Measurements from ENCODE around the gene F2. TPM values are rescaled to one million over a fixed set of nuclear protein-coding genes. Genes with fewer than 3 reads are reported as not detected.
A peak's percentile ranks its signal among the peaks of the same experiment; 100 is the strongest.

Gene F2
- total and polyA plus RNA-seq, 2 of the 13 experiments (the other 11 are each of a cell fraction or from before 2014, with no cell fraction given), result 330 to 801 TPM

DNA sequence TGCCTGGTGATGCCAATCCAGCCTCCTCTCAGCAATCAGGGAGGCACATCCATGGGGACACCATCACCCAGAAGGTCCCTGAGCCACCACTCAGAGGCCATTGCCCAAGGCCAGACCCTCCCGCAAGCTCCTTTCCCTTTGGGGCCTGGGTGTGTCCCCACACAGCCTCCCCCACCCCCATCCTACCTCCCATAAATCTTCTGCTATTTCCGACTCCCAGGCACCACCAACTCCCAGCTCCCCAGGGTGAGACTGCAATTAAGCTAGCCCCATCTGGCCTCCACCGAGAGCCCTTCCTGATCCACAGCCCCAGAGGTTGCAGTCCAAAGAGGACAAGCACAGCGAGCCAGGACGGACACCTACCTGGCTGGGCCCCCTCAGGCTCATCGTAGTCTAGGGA, 24.9 kb upstream of the F2 start:
- ATAC-seq (no peak), FAIRE-seq (no peak), DNase-seq (ENCODE audit: low spot score) (no peak)
- Histone ChIP-seq H3K36me3 (replicated peaks in 1 of 2; ENCODE audit: control insufficient read depth in 1 of 2, insufficient read depth in 2 of 2, low read length in 2 of 2) (peaks cover 6 to 17% of the 10 kb centered on the region in 2 experiments; a peak in 4 of 5 replicates), H3K4me1 (ENCODE audit: insufficient read depth, low read length) (peaks cover 78% of the 10 kb centered on the region), H3K27me3 (ENCODE audit: control insufficient read depth in 1 of 2, insufficient read depth in 2 of 2, low read length in 2 of 2) (no peaks in the 10 kb centered on the region), H3K4me3 (replicated peaks in 1 of 3; ENCODE audit: insufficient read depth in 1 of 3, low read depth in 2 of 3, low read length in 3 of 3) (no peak overlapping the region), H2AFZ (ENCODE audit: low read length) (no peak overlapping the region), H3K79me2 (ENCODE audit: insufficient read depth, low read length) (peaks cover 9% of the 10 kb centered on the region), H3K27ac (ENCODE audit: extremely low read length, insufficient read depth, low read length) (peak overlapping the region; percentile 60), H3K4me2 (ENCODE audit: low read depth, low read length) (no peak overlapping the region), H3K9ac (ENCODE audit: insufficient read depth, low read depth, low read length) (no peak overlapping the region), H4K20me1 (ENCODE audit: insufficient read depth, low read length) (no peaks in the 10 kb centered on the region), H3K9me3 (ENCODE audit: low read length) (no peaks in the 10 kb centered on the region)
- intact Hi-C loops (cut with micrococcal nuclease; ENCODE audit: unreplicated experiment) (no loop called here), in situ Hi-C loops (cut with HindIII; ENCODE audit: extremely low pct_ligation_motif_present, low pct_unique_long_range_greater_than_20kb) (loop anchor here (5.0 kb wide), 1 partner anchor 33 kb away; no protein-coding TSS in a partner anchor)
- ChIA-PET POLR2A (interaction anchor here (3.6 kb wide), 1 partner anchor 25 kb away, joined by 29 read pairs; the partner anchor contains the start of gene F2), CTCF (ENCODE audit: low intra/inter-chr PET ratio, low total read pairs) (no interaction called here)
- BruUV-seq (replicated peaks), result no TSS peak
- WGBS (ENCODE audit: low lambda C conversion rate), result 98% methylated on average over 6 of the region's 6 CpGs
- TF ChIP-seq HHEX (CRISPR knock-in tag; IDR thresholded peaks at IDR 0.05) (no peak), AGO2 (optimal IDR thresholded peaks at IDR 0.05; ENCODE audit: low read depth, low read length) (peak; percentile 19)
- TF ChIP-seq, protein P1, sequence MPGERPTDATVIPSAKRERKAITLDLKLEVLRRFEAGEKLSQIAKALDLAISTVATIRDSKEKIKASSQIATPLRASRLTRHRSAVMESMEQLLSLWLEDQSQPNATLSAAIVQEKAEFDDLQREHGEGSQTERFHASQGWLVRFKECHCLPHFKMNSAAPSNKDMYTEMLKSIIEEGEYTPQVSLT (CRISPR knock-in tag; IDR thresholded peaks at IDR 0.05; ENCODE audit: borderline replicate concordance, low read depth), result no peak

GRCh38 chr11:46694607-46695006, 24.4 kb upstream of the F2 start:
- BruUV-seq (replicated peaks), result no TSS peak
- POLR2A ChIA-PET, result interaction anchor here (2.5 to 3.6 kb wide), 2 partner anchors 25 to 49 kb away, joined by 9 to 29 read pairs; partner anchors contain the start of gene F2
- DNase-seq (ENCODE audit: low spot score) (no peak), FAIRE-seq (no peak), ATAC-seq (no peak)
- in situ Hi-C loops (cut with HindIII; ENCODE audit: extremely low pct_ligation_motif_present, low pct_unique_long_range_greater_than_20kb) (loop anchor here (5.0 kb wide), 1 partner anchor 33 kb away; no protein-coding TSS in a partner anchor), intact Hi-C loops (cut with micrococcal nuclease; ENCODE audit: unreplicated experiment) (no loop called here)
- H4K20me1 ChIP-seq (ENCODE audit: insufficient read depth, low read length), result no peaks in the 10 kb centered on the region
- H3K79me2 ChIP-seq (ENCODE audit: insufficient read depth, low read length), result peaks cover 13% of the 10 kb centered on the region
- H3K4me1 ChIP-seq (ENCODE audit: insufficient read depth, low read length), result peaks cover 84% of the 10 kb centered on the region
- H2AFZ ChIP-seq (ENCODE audit: low read length), result no peak overlapping the region
- peak overlapping the region; percentile 60 for H3K27ac ChIP-seq (ENCODE audit: extremely low read length, insufficient read depth, low read length)
- H3K27me3 ChIP-seq (ENCODE audit: control insufficient read depth in 1 of 2, insufficient read depth in 2 of 2, low read length in 2 of 2), result no peaks in the 10 kb centered on the region
- H3K4me3 ChIP-seq (replicated peaks in 1 of 3; ENCODE audit: insufficient read depth in 1 of 3, low read depth in 2 of 3, low read length in 3 of 3), result no peak overlapping the region
- CTCF ChIA-PET (ENCODE audit: low intra/inter-chr PET ratio, low total read pairs), result no interaction called here
- H3K9ac ChIP-seq (ENCODE audit: insufficient read depth, low read depth, low read length), result peak overlapping the region; percentile 23; the same call in 1 of the 2 replicates
- WGBS (ENCODE audit: low lambda C conversion rate), result 90% methylated on average over 4 of the region's 7 CpGs
- H3K9me3 ChIP-seq (ENCODE audit: low read length), result no peaks in the 10 kb centered on the region
- H3K36me3 ChIP-seq (replicated peaks in 1 of 2; ENCODE audit: control insufficient read depth in 1 of 2, insufficient read depth in 2 of 2, low read length in 2 of 2), result peaks cover 4 to 17% of the 10 kb centered on the region in 2 experiments; a peak in 4 of 5 replicates
- H3K4me2 ChIP-seq (ENCODE audit: low read depth, low read length), result no peak overlapping the region
- TF ChIP-seq ZNF784 (CRISPR knock-in tag; IDR thresholded peaks at IDR 0.05; ENCODE audit: borderline replicate concordance), result 0 out of 2 replicates have a peak, but pooled peaks have one; percentile 6
- TF ChIP-seq ZSCAN25 (CRISPR knock-in tag; IDR thresholded peaks at IDR 0.05), result no peak
- TF ChIP-seq, protein P2, sequence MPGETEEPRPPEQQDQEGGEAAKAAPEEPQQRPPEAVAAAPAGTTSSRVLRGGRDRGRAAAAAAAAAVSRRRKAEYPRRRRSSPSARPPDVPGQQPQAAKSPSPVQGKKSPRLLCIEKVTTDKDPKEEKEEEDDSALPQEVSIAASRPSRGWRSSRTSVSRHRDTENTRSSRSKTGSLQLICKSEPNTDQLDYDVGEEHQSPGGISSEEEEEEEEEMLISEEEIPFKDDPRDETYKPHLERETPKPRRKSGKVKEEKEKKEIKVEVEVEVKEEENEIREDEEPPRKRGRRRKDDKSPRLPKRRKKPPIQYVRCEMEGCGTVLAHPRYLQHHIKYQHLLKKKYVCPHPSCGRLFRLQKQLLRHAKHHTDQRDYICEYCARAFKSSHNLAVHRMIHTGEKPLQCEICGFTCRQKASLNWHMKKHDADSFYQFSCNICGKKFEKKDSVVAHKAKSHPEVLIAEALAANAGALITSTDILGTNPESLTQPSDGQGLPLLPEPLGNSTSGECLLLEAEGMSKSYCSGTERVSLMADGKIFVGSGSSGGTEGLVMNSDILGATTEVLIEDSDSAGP (CRISPR knock-in tag; IDR thresholded peaks at IDR 0.05; ENCODE audit: borderline replicate concordance), result 0 out of 2 replicates have a peak, but pooled peaks have one; percentile 0
- no peak for TF ChIP-seq ZNF761 (CRISPR knock-in tag; conservative IDR thresholded peaks at IDR 0.05)
- no peak for TF ChIP-seq E2F2 (CRISPR knock-in tag; IDR thresholded peaks at IDR 0.05; ENCODE audit: borderline replicate concordance)
- TF ChIP-seq E2F1 (CRISPR knock-in tag; IDR thresholded peaks at IDR 0.05), result no peak
- TF ChIP-seq RBAK (CRISPR knock-in tag; IDR thresholded peaks at IDR 0.05), result no peak
- TF ChIP-seq ZNF331 (CRISPR knock-in tag; IDR thresholded peaks at IDR 0.05), result no peak
